ENCODE results near the gene GPX3.

Gene GPX3

DNA sequence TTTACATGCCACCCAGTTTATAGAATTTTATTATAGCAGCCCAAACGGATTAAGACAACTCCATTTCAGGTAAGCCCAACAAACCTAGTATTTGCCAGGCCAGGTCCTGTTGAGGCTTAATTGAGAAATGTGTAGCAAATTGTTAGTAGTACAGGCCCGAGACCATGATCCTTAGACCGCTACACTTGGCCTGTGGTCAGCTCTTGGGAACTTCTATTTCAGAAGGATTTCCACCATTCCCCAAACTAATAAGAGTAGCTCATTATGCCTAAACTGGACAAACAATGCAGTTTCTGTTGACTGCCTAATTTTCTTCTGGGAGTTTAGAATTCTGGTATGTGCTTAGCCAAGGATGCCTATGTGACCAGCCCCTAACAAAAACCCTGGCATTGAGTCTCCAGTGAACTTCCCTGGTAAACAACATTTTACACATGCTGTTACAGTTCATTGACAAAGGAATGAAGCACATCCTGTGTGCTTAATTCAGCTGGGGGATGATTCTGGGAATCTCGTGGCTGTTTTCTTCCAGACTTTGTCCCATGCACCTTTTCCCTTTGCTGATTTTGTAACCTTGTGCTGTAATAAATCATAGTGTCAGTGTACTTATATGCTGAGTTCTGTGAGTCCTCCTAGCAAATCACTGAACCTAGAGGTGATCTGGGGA lies 5.6 kb upstream of the GPX3 start:
- no peak for DNase-seq

GRCh38 chr5:151015974-151016587 lies 4.3 kb upstream of the GPX3 start:
- DNase-seq, result no peak

DNA sequence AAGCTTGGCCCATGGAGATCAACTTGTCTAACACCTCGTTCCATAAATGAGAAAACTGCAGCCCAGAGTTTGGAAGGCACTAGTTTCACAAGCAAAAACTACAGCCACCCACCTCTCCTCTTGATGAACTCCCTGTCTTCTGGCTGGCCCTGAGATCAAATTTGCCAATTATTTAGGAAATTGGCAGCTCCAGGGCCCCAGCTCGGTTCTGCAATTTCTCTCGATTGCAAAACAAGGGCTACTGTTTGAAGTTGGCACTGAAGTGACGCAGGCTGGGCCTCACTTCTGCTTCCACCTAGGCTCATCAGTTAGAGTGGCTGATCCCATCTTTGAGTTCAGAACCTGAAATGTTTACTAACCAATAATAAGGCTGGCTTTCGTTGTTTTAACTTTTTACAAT lies 3.7 kb upstream of the GPX3 start:
- no peak for DNase-seq

DNA sequence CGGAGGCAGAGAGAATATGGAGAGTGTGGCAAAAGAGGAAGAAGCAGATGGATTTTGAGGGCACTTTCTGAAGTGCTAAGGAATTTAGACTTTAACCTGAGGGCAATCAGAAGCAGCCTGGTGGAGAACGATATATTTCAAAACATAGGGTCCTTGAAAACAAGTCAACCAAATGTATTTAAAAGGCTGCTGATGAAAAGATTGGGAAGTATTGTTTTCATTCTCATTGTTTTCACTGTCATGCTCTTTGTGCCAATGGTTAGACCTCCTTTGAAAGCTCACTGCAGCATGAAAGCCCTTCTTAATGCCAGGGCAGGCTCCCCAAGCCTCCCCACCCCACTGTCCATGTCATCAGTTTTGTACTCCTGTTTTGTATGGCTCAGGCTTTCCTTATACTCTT lies 2.5 kb upstream of the GPX3 start:
- no peak for DNase-seq

DNA sequence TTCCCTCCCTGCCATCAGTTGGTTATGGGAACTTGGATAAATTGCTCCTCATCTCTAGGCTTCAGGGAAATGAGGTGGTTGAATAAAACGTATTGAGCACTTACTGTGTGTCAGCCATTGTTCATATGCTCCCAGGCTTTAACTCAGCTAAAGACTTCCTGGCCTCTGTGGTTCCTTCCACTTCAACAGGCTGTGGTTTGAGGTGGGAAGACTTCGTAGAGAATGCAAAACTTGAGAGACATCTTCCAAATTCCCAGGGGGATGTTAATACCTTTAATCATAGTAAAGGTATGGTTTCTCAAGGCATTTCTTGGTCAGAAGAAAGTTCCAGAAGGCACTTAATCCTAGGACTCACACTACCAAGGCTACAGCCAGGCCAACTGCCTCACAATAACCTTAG lies 1.5 kb upstream of the GPX3 start:
- no peak for DNase-seq

- DNase-seq, result no peak
Observed at GRCh38 chr5:151019331-151019730, 1.1 kb upstream of the GPX3 start.

DNA sequence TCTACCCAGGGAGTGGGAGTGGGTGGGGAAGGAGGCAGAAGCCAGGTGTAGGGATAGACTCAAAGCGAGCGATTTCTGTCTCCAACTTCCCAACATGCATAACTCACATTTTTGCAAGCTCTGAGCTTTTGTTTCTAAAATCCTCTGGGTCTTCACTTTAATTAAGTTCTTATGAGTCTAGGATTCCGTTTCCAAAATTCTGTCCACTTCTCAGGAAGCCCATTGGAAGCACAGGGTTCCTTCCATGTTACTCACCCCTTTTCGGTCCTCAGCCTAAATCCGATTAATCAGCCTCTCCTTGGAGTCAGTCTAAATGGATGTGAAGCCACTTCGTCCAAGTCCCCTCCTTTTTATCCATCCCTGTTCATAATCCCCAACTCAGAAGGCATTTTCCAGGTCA lies 1.4 kb downstream of the GPX3 start:
- DNase-seq, result no peak

- no peak for DNase-seq
Observed at GRCh38 chr5:151022511-151023018, 2.2 kb downstream of the GPX3 start.

- no peak for DNase-seq
Observed at GRCh38 chr5:151023047-151023615, 2.7 kb downstream of the GPX3 start.

GRCh38 chr5:151023651-151024050 lies 3.3 kb downstream of the GPX3 start:
- no peak for DNase-seq

DNA sequence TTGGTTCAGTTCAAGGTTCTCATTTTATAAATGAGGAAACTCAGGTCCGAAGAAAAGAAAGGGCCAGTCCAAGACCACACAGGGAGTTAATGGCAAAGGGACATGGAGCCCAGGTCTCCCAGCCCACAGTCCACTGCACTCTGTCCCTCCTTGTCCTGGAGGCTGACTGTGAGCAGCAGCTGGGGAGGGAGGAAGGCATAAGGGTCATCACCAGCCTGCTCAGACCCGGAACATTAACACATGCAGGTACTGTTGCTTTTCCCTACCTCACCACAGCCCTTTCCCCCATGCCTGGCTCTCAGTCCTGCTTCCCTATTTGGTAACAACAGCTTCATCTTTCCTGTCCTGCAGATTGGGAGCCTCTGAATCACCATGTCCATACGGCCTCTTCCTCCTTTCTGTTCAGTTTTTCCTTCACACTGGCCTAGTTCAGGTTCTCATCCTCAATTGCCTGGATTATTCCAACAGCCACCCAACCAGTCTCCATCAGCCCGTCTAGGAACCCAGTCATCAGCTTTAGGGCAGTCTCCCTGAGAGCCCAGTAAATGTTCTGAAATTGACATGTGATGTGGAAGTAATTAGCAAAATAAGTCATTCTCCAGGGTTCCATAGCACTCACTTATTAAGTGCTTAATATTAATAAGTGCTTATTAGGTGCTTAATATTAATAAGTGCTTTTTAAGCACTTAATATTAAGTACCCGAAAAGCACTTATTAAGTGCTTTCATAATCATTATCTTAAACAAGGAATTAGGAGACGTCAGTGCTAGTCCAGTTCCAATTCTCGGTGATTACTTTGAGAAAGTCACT lies 4.3 kb downstream of the GPX3 start:
- no peak for DNase-seq

- DNase-seq, result no peak
Observed at GRCh38 chr5:151025250-151025606, 4.8 kb downstream of the GPX3 start.

GRCh38 chr5:151026088-151026487 lies 5.7 kb downstream of the GPX3 start:
- no peak for DNase-seq

GRCh38 chr5:151026679-151027078 lies 6.3 kb downstream of the GPX3 start:
- no peak for DNase-seq

- DNase-seq, result no peak
Observed at GRCh38 chr5:151027961-151028479, 7.6 kb downstream of the GPX3 start.

GRCh38 chr5:151028717-151029116 lies 8.3 kb downstream of the GPX3 start:
- no peak for DNase-seq

DNA sequence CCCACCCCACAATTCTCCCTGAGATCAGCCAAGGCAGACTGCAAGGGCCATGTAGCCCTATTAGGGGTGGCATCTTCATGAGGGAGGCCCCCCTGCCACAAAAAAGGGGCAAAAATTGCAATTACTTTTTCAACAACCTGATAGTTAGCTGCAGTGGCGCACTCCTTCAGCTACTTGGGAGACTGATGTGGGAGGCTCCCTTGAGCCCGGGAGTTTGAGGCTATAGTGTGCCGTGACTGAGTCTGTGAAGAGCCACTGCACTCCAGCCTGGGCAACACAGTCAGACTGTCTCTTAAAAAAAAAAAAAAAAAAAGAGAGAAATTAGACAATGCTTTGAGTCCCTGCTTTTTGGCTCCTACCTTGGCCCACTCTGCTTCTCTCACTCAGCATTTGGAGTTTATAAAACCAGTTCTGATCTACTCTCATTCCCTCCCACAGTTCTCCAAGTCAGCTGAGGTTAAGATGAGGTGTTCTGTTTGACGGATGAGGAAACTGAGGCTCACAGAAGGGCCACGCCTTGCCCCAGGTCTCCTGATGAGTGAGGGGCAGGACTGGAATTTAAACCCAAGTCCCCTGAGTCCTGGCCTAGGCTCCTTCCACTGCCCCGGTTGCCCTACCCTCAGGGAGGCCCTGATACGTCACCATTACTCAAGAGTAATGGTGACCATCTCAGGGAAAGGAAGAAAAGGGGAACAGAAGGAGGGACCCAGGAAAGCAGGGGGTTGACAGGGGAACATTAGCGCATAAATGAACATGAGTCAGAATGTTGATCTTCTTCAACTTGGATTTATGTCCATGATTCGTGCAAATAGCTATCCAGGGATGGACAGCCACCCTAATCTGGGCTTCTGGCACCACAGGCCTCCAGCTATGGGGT lies 9.0 kb downstream of the GPX3 start:
- no peak for DNase-seq

DNA sequence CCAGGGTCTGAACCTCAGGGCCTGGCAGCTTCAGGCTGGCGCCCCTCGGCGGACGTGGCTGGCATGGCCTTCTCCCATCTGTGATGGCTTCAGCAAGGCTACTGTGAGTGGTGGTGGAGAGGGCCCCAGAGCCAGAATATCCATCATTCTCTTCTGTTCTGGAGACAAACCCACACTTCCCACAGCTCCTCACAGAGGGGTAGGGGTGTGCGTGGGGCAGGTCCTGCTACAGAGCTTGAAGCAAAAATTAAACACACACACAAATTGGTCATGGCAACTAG lies 9.6 kb downstream of the GPX3 start:
- DNase-seq, result no peak

DNA sequence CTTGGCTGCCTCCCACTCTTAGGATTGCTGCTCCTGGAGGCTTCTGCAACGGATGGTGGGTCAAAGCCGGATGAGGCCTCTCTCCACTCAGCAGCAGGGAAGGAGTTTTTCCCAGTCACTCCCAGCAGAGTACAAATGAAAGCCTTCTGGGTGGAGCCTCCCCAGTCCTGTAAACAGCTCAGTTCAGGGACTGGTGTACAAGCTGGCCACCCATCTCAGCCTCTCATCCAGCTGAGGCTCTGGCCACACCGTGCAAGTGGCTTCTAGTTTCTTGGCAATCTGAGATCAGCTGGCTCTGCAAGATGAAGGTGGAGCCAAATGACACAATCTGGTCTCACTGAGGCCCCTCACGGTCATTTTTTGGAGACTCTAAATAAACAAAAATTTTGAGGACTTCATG lies 10.0 kb downstream of the GPX3 start:
- no peak for DNase-seq

DNA sequence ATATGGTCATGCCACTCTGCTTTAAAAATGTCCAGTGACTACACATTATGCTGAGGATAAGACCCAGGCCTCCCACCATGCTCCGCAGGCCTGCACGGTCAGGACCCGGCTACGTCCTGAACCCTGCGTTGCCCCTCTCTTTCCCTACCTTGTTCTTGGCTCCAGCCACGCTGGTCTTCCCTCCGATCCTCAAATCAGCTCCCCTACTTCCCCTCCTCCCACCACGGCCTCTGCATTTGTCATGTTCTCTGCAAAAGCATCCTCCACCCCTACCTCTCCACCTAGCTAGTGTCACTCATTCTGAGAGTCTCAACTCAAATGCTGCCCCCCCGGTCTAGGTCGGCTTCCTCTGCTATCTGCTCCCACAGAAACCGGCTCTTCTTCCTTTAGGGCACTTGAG lies 11.2 kb downstream of the GPX3 start:
- DNase-seq, result no peak

DNA sequence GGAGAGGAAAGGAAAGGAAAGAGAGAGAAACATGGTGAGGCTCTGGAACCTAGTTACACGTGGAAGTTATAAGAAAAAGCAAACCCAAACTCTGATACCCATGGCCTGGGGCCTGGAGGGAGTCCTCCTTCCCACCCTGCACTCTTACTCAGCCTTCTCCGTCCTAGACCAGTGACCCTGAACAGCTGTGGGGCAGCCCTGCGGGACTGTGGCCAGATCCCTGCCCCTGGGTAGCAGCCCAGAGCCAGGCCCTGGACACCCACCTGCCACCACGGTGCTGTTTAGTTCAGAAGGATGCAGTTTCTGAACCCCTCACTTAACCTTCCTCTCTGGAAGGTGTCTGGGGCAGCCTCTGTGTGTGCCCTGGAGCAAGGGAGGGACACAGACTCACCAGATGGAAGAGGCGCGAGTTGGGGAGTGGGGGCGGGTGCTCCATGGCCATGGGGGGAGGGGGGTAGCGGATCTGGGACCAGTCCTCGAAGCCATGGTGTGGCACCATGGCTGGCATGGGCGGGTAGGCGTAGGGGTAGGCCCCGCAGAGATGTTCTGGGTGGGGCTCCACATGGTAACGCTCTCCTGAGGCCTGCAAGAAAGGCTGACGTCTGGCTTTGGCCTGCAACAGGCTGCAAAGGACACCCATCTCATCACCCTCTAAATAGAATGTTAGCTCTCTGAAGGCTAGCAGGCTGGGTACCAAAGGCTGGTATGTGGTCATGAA lies 13.0 kb downstream of the GPX3 start:
- no peak for DNase-seq

Data from NCI-H2107 (cell line).